Gastrocnemius medialis (tissue), 4 donors: ENCODE data around the gene TOPORS.
A peak's percentile ranks its signal among the peaks of the same experiment; 100 is the strongest.

Experiments
- POLR2A ChIP-seq, 2 donors: fragments of 450-650 bp; IDR thresholded peaks; one replicate each; pipeline ENCODE4 v1.6.1; 2017; ENCODE audit warnings: antibody characterized with exemption in 2 of 2, mild to moderate bottlenecking in 2 of 2, moderate library complexity in 2 of 2
- TF ChIP-seq, protein P1 (sequence below), 5 experiments: fragments of 450-650 bp in 3 of 5; fragments of 200-600 bp in 2 of 5; sonication (generic) in 2 of 5; IDR thresholded peaks in 4 of 5; conservative IDR thresholded peaks in 1 of 5; 1 replicate in 4 of 5; 2 replicates in 1 of 5; pipeline ENCODE4 v1.5.1; 2016 to 2019; ENCODE audit warnings: antibody characterized with exemption in 5 of 5, mild to moderate bottlenecking in 3 of 5, moderate library complexity in 3 of 5

- TF ChIP-seq, protein P1, sequence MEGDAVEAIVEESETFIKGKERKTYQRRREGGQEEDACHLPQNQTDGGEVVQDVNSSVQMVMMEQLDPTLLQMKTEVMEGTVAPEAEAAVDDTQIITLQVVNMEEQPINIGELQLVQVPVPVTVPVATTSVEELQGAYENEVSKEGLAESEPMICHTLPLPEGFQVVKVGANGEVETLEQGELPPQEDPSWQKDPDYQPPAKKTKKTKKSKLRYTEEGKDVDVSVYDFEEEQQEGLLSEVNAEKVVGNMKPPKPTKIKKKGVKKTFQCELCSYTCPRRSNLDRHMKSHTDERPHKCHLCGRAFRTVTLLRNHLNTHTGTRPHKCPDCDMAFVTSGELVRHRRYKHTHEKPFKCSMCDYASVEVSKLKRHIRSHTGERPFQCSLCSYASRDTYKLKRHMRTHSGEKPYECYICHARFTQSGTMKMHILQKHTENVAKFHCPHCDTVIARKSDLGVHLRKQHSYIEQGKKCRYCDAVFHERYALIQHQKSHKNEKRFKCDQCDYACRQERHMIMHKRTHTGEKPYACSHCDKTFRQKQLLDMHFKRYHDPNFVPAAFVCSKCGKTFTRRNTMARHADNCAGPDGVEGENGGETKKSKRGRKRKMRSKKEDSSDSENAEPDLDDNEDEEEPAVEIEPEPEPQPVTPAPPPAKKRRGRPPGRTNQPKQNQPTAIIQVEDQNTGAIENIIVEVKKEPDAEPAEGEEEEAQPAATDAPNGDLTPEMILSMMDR (IDR thresholded peaks at IDR 0.05 in 4 of 5, conservative IDR thresholded peaks at IDR 0.05 in 1 of 5): peak in 1 of 5 experiments; percentile 6
- TF ChIP-seq POLR2A (IDR thresholded peaks at IDR 0.05): no peak
Observed at GRCh38 chr9:32589083-32589723, 36.8 kb upstream of the TOPORS start.
